Measurements from ENCODE around the gene SMIM41. TPM values are rescaled to one million over a fixed set of nuclear protein-coding genes. Genes with fewer than 3 reads are reported as not detected.

SMIM41 gene
- total and polyA plus RNA-seq, 4 donors: 0.03 to 0.50 (median 0.24) TPM; not detected in 1

- TF ChIP-seq FOXA2 (IDR thresholded peaks at IDR 0.05) (no peak), YY1 (IDR thresholded peaks at IDR 0.05) (no peak), GABPA (IDR thresholded peaks at IDR 0.05 in 1 of 2, conservative IDR thresholded peaks at IDR 0.05 in 1 of 2) (no peak), JUND (IDR thresholded peaks at IDR 0.05) (no peak), SP1 (IDR thresholded peaks at IDR 0.05) (no peak), EGR1 (IDR thresholded peaks at IDR 0.05; ENCODE audit: low read depth in 2 of 2) (no peak), FOXA1 (IDR thresholded peaks at IDR 0.05) (no peak), MAX (IDR thresholded peaks at IDR 0.05) (no peak), RXRA (IDR thresholded peaks at IDR 0.05) (no peak)
These were observed 4.4 kb upstream of the SMIM41 start (continued) for GRCh38 chr12:52074971-52075724.

- 96% methylated on average over 16 of the region's 16 CpGs for WGBS
- Histone ChIP-seq H3K4me1 (ENCODE audit: control insufficient read depth in 4 of 4, insufficient read depth in 4 of 4, low read length in 3 of 4) (peaks cover 8 to 34% (median 20%) of the 10 kb centered on the region in 4 donors), H3K9me3 (ENCODE audit: control insufficient read depth in 4 of 4, low read length in 3 of 4) (no peaks in the 10 kb centered on the region), H3K4me3 (ENCODE audit: low read depth in 1 of 3, low read length in 3 of 3) (no peak overlapping the region), H3K36me3 (ENCODE audit: control insufficient read depth in 4 of 4, insufficient read depth in 3 of 4, low read depth in 1 of 4, low read length in 3 of 4) (peaks cover 5 to 48% (median 28%) of the 10 kb centered on the region in 4 donors), H3K9ac (ENCODE audit: low read depth in 1 of 2, low read length in 2 of 2) (no peak overlapping the region), H3K27me3 (ENCODE audit: control insufficient read depth in 4 of 4, insufficient read depth in 4 of 4, low read length in 3 of 4) (no peaks in the 10 kb centered on the region), H3K27ac (ENCODE audit: low read depth in 1 of 2, low read length in 2 of 2) (no peak overlapping the region)
- TF ChIP-seq RAD21 (IDR thresholded peaks at IDR 0.05) (no peak), ZBTB33 (IDR thresholded peaks at IDR 0.05) (no peak), HNF4G (IDR thresholded peaks at IDR 0.05) (no peak), TAF1 (conservative IDR thresholded peaks at IDR 0.05) (no peak)
- no peak for DNase-seq (ENCODE audit: low spot score)
These were observed 2.7 kb upstream of the SMIM41 start for GRCh38 chr12:52076811-52077210.

- Histone ChIP-seq H3K27me3 (ENCODE audit: control insufficient read depth in 4 of 4, insufficient read depth in 4 of 4, low read length in 3 of 4) (no peaks in the 10 kb centered on the region), H3K9ac (ENCODE audit: low read depth in 1 of 2, low read length in 2 of 2) (no peak overlapping the region), H3K36me3 (ENCODE audit: control insufficient read depth in 4 of 4, insufficient read depth in 3 of 4, low read depth in 1 of 4, low read length in 3 of 4) (peaks cover 5 to 48% (median 23%) of the 10 kb centered on the region in 4 donors), H3K27ac (ENCODE audit: low read depth in 1 of 2, low read length in 2 of 2) (no peak overlapping the region), H3K9me3 (ENCODE audit: control insufficient read depth in 4 of 4, low read length in 3 of 4) (no peaks in the 10 kb centered on the region), H3K4me1 (ENCODE audit: control insufficient read depth in 4 of 4, insufficient read depth in 4 of 4, low read length in 3 of 4) (peaks cover 8 to 38% (median 29%) of the 10 kb centered on the region in 4 donors), H3K4me3 (ENCODE audit: low read depth in 1 of 3, low read length in 3 of 3) (no peak overlapping the region)
- 95% methylated on average over 3 of the region's 3 CpGs for WGBS
- TF ChIP-seq CTCF (IDR thresholded peaks at IDR 0.05; ENCODE audit: low read depth, low read length, missing input control) (no peak), TAF1 (conservative IDR thresholded peaks at IDR 0.05) (no peak), RXRA (IDR thresholded peaks at IDR 0.05) (no peak), MAX (IDR thresholded peaks at IDR 0.05) (no peak), JUND (IDR thresholded peaks at IDR 0.05) (no peak)
- no peak for DNase-seq (ENCODE audit: low spot score)
These were observed 1.2 kb upstream of the SMIM41 start for GRCh38 chr12:52078276-52078675.
